Fibroblast of skin of abdomen (primary cell): ENCODE results near the gene SUCLG2.

Experiments used
- DNase-seq: peaks from one replicate; pipeline ENCODE4 v3.0.0-alpha.2; 2013

SUCLG2 gene

GRCh38 chr3:67380118-67380517 lies 274.3 kb downstream of the SUCLG2 start:
- no peak for DNase-seq

GRCh38 chr3:67377299-67377698 lies 277.1 kb downstream of the SUCLG2 start:
- no peak for DNase-seq

GRCh38 chr3:67376416-67376815 lies 278.0 kb downstream of the SUCLG2 start:
- DNase-seq, result no peak

DNA sequence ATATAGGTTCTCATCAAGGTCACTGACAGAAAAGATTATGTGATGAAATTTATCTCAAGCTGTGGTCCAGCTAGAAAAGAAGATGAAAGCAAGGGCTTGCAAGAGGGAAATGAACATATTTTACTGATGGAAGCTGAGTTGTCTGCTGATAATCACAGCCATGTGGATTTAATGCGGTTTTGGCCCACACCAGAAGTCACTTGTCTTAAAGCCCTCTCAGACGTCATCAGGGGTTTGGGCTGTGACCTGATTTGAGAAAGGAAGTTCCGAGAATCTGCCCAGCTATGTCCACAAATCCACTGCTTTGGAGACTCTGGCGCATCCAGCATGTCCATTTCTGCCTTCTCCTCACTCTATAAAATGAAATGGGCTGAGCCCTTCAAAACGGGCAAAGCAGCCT lies 278.4 kb downstream of the SUCLG2 start:
- no peak for DNase-seq

GRCh38 chr3:67362686-67363085 lies 291.7 kb downstream of the SUCLG2 start:
- peak; percentile 14 for DNase-seq

- no peak for DNase-seq
Observed at GRCh38 chr3:67361770-67362169, 292.6 kb downstream of the SUCLG2 start.

DNA sequence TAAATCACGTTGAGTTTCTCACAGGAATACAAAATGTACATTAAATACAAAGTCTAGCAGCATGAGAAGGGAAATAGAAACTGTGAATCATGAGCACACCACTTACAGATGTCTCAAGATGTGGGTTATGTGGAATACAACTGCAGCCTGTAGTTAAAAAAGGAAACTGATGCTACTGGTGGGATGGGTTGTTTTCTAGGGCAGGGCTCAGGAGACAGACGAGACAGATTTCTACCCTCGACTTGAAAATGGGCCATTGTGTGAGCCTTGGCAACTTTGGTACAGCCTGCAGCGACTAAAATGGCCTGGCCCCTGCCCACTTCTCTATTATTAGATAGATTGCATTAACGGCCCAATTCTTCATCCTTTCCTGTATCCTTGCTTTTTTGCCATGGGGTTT lies 293.1 kb downstream of the SUCLG2 start:
- DNase-seq, result no peak

GRCh38 chr3:67357610-67358458 lies 296.6 kb downstream of the SUCLG2 start:
- DNase-seq, result peak; percentile 47

DNA sequence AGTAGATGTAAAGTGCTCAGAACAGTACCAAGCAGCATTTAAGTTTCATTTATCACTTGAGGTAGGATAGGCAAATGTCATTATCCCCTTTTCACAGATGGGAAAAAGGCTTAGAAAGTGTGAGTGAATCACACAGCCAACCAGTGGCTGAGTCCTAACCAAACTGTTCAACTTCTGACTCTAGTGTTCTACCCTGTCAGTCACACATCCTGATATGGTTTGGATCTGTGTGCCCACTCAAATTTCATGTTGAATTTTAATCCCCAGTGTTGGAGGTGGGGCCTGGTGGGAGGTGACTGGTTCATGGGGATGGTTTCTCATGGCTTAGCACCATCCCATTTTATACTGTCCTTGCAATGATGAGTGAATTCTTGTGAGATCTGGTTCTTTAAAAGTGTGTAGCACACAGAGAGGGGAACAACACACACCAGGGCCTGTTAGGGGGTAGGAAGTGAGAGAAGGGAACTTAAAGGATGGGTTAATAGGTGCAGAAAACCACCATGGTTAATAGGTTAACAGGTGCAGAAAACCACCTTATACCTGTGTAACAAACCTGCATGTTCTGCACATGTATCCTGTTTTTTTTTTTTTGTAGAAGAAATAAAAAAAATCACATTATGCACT lies 304.7 kb downstream of the SUCLG2 start:
- DNase-seq, result peak; percentile 65

DNA sequence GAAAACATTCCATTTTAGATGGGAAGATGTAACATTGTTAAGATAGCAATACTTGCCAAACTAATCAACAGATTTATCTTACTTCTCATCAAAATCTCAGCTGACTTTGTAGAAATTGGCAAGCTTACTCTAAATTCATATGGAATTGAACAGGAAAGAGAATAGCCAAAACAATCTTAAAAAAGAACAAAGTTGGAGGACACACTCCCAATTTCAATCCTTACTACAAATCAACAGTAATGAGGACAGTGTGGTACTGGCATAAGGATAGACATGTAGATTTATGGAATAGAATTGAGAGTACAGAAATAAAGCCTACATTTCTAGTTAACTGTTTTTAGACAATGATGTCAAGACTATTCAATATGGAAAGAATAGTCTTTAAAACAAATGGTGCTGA lies 308.3 kb downstream of the SUCLG2 start:
- no peak for DNase-seq

GRCh38 chr3:67335813-67336212 lies 318.6 kb downstream of the SUCLG2 start:
- DNase-seq, result no peak

DNA sequence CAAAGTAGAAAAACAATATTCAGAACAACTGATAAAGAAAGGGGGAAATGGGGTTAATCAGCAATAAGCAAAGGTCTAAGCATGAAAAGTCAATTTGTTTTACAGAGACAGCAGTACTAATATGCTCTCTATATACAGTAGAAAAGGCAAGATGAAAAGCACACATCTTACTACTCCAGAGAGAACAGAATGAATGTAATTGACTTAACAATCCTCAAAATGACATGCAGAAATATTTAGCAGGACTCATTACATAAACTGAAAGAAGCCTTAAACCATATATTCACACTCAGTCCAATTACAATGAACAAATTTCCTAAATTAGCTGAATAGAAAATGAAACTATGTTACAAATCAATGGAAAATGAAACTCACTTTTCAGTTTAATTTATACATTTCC lies 319.8 kb downstream of the SUCLG2 start:
- DNase-seq, result no peak

DNA sequence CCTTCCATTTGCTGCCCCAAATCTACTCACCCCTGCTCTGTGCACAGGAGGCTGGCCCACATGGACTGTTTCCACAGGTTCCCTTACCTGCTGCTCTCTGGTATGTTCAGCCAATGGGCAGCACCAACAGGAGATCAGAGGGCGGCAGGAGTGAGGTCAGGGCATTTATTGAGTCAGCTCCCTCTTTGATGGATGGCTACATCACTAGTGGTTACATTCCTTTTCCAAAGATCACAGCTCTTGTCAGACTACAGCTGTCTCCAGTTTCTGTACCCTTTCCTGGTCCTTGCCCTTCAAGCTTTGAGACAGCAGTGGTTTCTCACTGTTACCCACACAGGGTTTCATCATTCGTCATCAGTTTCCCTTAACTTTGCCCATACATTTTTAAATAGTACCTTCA lies 325.1 kb downstream of the SUCLG2 start:
- no peak for DNase-seq

DNA sequence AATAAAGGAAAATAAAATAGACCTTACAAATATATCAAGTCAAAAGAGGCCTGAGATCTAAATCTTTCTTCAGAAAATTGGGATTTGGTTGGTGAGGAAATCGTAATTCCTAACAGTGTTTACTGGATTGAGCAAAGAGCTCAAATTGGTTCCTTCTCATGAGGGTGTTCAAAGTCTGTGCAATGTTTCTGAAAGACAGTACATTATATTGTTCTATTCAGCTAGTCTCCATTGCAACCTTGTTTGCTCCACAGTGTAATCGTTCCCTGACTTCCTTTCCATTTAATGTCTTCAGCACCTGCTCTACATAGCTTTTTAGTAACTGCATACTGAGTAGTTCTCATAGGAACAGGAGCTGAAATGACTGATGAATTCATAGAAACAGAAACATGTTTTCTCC lies 326.8 kb downstream of the SUCLG2 start:
- no peak for DNase-seq

DNA sequence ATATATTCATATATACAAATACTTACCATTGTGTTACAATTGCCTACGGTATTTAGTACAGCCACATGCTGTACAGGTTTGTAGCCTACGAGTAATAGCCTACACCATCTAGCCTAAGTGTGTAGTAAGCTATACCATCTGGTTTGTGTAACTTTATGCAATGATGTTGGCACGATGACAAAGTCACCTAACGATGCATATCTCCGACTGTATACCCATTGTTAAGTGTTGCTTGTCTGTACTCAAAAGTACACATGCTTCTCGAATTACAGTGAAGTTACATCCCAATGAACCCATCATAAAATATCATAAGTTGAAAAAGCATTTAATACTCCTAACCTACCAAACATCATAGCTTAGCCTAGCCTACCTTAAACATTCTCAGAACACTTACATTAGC lies 329.2 kb downstream of the SUCLG2 start:
- DNase-seq, result no peak
